Epithelial cell of esophagus (primary cell): ENCODE results near the gene RAB37.

ENCODE experiments used
- DNase-seq: peaks from one replicate; pipeline ENCODE4 v3.0.0; 2010; ENCODE audit warnings: low read depth
- H3K4me3 ChIP-seq: 2 replicates; pipeline ENCODE4 v1.5.1; 2011; ENCODE audit warnings: mild to moderate bottlenecking, low read length, control low read depth
- TF ChIP-seq, protein P1 (sequence below): IDR thresholded peaks from 2 replicates; pipeline ENCODE4 v1.5.1; 2011; ENCODE audit warnings: low read depth, mild to moderate bottlenecking, low read length, control low read depth, inconsistent platforms; ENCODE audit not compliant: insufficient read depth; ENCODE audit errors: missing control alignments

RAB37 gene

GRCh38 chr17:74784125-74784810 is 47.2 kb downstream of the RAB37 start:
- TF ChIP-seq, protein P1, sequence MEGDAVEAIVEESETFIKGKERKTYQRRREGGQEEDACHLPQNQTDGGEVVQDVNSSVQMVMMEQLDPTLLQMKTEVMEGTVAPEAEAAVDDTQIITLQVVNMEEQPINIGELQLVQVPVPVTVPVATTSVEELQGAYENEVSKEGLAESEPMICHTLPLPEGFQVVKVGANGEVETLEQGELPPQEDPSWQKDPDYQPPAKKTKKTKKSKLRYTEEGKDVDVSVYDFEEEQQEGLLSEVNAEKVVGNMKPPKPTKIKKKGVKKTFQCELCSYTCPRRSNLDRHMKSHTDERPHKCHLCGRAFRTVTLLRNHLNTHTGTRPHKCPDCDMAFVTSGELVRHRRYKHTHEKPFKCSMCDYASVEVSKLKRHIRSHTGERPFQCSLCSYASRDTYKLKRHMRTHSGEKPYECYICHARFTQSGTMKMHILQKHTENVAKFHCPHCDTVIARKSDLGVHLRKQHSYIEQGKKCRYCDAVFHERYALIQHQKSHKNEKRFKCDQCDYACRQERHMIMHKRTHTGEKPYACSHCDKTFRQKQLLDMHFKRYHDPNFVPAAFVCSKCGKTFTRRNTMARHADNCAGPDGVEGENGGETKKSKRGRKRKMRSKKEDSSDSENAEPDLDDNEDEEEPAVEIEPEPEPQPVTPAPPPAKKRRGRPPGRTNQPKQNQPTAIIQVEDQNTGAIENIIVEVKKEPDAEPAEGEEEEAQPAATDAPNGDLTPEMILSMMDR, result no peak
- no peak for DNase-seq
- H3K4me3 ChIP-seq, result no peak overlapping the region

DNA sequence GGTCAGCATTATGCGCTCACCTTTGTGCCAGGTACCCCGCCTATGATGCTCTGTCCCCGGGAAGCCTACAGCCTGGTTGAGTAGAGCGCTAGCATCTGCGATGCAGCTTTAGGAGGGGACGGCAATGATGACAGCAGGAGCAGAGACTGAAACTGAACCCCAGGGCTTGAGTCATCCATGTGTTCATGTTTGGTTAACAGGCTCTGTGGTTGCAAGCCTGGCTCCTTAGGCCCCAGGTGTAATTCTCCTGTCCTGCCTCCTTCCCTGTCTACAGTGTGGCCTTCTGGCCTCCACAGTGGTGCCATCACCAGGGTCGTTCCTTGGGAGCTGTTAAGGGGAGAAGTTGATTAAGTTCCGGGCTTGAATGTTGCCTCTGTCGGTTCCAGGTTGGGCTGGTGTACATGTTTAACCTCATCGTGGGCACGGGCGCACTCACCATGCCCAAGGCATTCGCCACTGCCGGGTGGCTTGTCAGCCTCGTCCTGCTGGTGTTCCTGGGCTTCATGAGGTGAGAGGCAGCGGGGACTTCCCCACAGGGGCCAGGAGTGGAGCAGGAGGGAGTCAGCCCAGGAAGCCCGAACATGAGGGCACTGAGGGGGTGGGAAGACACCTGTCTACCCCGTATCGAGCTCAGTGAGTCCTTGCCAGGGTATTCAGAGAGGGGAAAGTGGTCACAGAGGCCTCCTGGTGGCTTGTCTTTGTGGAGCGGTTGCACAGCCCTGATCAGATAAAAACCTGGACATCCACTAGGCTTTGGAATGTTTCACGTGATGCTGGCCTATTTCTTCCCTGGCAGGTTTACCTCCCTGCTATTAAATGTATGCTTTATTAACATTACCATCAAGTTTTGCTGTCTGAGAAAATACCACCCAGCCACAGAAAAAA is 48.3 kb downstream of the RAB37 start:
- peak; percentile 67 for DNase-seq
- TF ChIP-seq, protein P1, result no peak
- no peak overlapping the region for H3K4me3 ChIP-seq

- peak; percentile 23 for DNase-seq
- H3K4me3 ChIP-seq, result no peak overlapping the region
- TF ChIP-seq, protein P1, result no peak
Observed at GRCh38 chr17:74785981-74786360, 48.9 kb downstream of the RAB37 start.

DNA sequence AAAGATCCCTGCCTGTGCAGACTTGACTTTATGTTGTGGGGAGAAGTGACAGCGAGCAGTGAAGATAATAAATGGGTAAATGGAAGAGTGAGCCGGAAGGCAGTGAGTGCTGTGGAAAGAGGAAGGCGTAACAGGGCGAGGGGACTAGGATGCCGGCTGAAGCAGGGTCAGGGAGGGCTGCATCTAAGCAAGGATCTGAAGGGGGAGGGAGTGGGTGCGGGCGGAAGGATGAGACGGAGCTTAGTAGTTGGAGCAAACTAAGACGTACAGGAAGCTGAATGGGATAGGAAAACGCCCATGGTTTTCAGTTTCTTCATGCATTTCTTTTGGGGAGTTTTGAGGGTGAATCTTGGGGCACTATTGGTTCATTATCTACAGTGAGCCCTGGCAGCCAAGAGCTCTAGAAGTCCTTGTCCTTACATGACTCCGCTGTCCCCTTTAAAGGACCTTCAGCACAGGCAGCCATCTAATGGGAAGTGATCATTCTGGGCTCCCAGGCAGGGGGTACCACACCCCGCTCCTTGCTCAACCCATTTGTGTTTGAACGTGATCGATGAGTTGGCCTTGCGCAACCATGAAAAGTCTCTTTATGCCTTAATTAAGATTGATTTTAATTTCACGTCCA is 49.5 kb downstream of the RAB37 start:
- TF ChIP-seq, protein P1, result no peak
- H3K4me3 ChIP-seq, result no peak overlapping the region
- DNase-seq, result no peak

DNA sequence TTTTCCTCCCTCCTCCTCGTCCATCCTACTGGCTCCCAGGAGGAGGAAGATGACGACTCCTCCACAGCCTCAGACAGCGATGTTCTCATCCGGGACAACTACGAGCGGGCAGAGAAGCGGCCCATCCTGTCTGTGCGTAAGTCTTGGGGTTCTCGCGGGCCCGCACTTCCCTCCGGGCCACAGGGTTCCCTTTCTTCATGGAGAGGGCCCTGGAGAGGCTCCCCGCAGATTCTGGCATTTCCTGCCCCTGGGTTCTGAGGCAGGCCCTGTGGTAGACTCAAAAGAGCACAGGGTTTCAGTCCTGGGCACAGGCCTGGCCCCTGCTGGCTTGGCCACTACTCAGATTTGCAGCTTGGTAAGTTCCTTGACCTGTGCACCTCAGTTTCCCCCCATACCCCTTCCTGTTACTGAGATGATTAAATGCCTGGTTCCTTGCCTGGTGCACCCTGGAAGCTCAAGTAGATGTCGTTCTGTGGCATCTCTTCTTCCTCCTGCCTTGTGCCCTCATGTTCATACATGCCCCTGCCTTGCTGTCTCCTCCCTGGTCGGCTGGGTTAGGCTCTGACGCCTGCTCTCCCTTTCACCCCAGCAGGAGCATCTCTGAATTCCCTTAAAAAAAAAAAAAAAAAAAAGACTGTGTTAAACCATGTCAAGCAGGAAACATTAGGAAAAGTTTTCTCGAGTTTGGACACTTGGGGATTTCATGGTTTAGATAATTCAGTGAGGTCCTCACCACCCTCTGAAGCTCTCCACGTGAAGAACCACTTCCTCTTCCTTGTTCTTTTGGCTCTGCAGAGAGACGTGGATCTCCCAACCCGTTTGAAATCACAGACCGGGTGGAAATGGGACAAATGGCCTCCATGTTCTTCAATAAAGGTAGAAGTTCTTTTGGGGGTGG is 53.4 kb downstream of the RAB37 start:
- DNase-seq, result peak; percentile 64
- TF ChIP-seq, protein P1, result peak; percentile 4
- no peak overlapping the region for H3K4me3 ChIP-seq

DNA sequence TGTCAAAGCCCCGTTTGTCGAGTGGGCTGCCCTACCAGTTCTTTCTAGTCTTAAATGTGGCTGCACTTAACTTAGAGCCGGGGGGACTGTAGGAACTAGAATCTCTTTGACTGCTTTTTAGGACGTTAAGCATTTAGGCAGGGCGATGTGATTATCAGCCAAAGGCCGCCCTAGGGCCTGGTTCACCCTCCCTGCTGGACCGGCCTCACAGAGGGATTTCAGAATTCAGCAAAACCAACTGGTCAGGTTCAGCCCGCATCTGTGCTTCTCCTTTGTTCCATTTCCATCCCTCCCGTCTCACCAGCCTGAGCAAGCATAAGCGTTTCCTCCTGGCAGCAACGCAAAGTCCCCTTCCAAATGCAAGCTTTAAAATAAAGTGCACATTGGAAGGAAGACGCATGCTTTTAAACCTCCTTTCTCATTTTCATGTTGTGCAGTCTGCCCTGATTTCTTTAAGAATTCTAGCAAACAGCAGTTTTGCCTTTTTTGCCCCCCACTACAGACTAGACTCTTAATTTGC is 55.6 kb downstream of the RAB37 start:
- H3K4me3 ChIP-seq, result no peak overlapping the region
- TF ChIP-seq, protein P1, result no peak
- no peak for DNase-seq
